Activated CD8-positive, alpha-beta memory T cell treated with anti-CD3 and anti-CD28 coated beads for 36 hours (primary cell): ENCODE measurements around the gene KRT71. TPM values are rescaled to one million over a fixed set of nuclear protein-coding genes. Genes with fewer than 3 reads are reported as not detected.

Source experiments
- total RNA-seq, 2 experiments: library from RNA; stranded (reverse); gene quantifications; one replicate each; pipeline ENCODE4 v1.2.3, GENCODE V29; 2021

Gene KRT71
- total RNA-seq, 2 experiments from 2014 or later, result not detected

Other genes with a start within 250 kb of the KRT71 start
- gene KRT83, start 231.7 kb downstream of the KRT71 start, total RNA-seq, result not detected
- gene KRT85, start 185.7 kb downstream of the KRT71 start, total RNA-seq, result not detected
- gene KRT84, start 167.5 kb downstream of the KRT71 start, total RNA-seq, result not detected
- gene KRT82, start 146.8 kb downstream of the KRT71 start, total RNA-seq, result not detected
- not detected for gene KRT75, start 118.8 kb downstream of the KRT71 start, total RNA-seq
- not detected for gene KRT6B, start 101.0 kb downstream of the KRT71 start, total RNA-seq
- gene KRT6C, start 79.3 kb downstream of the KRT71 start, total RNA-seq, result not detected
- gene KRT6A, start 59.9 kb downstream of the KRT71 start, total RNA-seq, result not detected
- gene KRT5, start 32.8 kb downstream of the KRT71 start, total RNA-seq, result not detected
- not detected for gene KRT74, start 20.7 kb upstream of the KRT71 start, total RNA-seq
- gene KRT72, start 48.3 kb upstream of the KRT71 start, total RNA-seq, result not detected
- gene KRT73, start 65.4 kb upstream of the KRT71 start, total RNA-seq, result not detected
- not detected for gene KRT2, start 99.1 kb upstream of the KRT71 start, total RNA-seq
- not detected for gene KRT1, start 127.3 kb upstream of the KRT71 start, total RNA-seq
- gene KRT77, start 150.4 kb upstream of the KRT71 start, total RNA-seq, result not detected
- not detected for gene KRT76, start 224.2 kb upstream of the KRT71 start, total RNA-seq
- not detected for gene KRT3, start 243.0 kb upstream of the KRT71 start, total RNA-seq